ENCODE data around the gene PRR20C. TPM values are rescaled to one million over a fixed set of nuclear protein-coding genes. Genes with fewer than 3 reads are reported as not detected.
"Not testable (repeated sequence)": the region's sequence is repeated elsewhere in the genome, so short reads cannot be mapped to it uniquely, and the experiment has no call there.

The PRR20C gene
- polyA plus RNA-seq, 1 of the 3 experiments (the other 2 are of a cell fraction), result not detected

DNA sequence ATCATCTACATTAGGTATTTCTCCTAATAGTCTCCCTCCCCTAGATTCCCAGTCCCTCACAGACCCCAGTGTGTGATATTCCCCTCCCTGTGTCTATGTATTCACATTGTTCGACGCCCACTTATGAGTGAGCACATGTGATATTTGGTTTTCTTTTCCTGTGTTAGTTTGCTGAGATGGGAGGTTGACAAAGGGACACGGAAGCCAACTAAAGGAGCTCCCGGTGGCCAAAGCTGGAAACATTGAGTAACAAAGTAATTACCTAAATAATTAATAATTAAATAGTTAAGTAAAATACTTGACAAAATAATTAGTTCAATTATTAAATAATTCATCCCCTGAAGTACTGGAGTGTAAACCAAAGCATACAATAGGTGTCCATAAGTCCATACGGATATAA is 14.9 kb upstream of the PRR20C start:
- H3K9me2 ChIP-seq, result no peaks in the 10 kb centered on the region
- no peak overlapping the region for H3K9ac ChIP-seq
- 22% methylated on average over 5 of the region's 5 CpGs for WGBS (ENCODE audit: low lambda C conversion rate)
- no peak for TF ChIP-seq FOXJ3 (CRISPR knock-in tag; IDR thresholded peaks at IDR 0.05)
- no peak for TF ChIP-seq SMC3 (IDR thresholded peaks at IDR 0.05; ENCODE audit: low read depth, low read length)
- no peak for TF ChIP-seq GATA2 (CRISPR knock-in tag; IDR thresholded peaks at IDR 0.05)
- TF ChIP-seq, protein P1, sequence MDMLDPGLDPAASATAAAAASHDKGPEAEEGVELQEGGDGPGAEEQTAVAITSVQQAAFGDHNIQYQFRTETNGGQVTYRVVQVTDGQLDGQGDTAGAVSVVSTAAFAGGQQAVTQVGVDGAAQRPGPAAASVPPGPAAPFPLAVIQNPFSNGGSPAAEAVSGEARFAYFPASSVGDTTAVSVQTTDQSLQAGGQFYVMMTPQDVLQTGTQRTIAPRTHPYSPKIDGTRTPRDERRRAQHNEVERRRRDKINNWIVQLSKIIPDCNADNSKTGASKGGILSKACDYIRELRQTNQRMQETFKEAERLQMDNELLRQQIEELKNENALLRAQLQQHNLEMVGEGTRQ (IDR thresholded peaks at IDR 0.05; ENCODE audit: borderline replicate concordance, low read depth, low read length), result no peak
- no peak for TF ChIP-seq MXI1 (IDR thresholded peaks at IDR 0.05; ENCODE audit: low read depth, low read length)
- TF ChIP-seq EZH2phosphoT487 (IDR thresholded peaks at IDR 0.05; ENCODE audit: borderline replicate concordance, low read depth), result no peak
- TF ChIP-seq, protein P2, sequence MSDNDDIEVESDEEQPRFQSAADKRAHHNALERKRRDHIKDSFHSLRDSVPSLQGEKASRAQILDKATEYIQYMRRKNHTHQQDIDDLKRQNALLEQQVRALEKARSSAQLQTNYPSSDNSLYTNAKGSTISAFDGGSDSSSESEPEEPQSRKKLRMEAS (IDR thresholded peaks at IDR 0.05; ENCODE audit: low read depth), result no peak
- no peak for TF ChIP-seq SIN3A (IDR thresholded peaks at IDR 0.05; ENCODE audit: borderline replicate concordance, low read depth, low read length)
- TF ChIP-seq ELF1 (IDR thresholded peaks at IDR 0.05), result no peak
- no peak for TF ChIP-seq MEF2A (IDR thresholded peaks at IDR 0.05; ENCODE audit: borderline replicate concordance, low read depth)
- TF ChIP-seq FOXM1 (IDR thresholded peaks at IDR 0.05; ENCODE audit: low read depth), result no peak
- TF ChIP-seq FOSL2 (IDR thresholded peaks at IDR 0.05; ENCODE audit: borderline replicate concordance, low read depth), result no peak
- TF ChIP-seq NFIC (IDR thresholded peaks at IDR 0.05; ENCODE audit: borderline replicate concordance), result no peak
- TF ChIP-seq, protein P3, sequence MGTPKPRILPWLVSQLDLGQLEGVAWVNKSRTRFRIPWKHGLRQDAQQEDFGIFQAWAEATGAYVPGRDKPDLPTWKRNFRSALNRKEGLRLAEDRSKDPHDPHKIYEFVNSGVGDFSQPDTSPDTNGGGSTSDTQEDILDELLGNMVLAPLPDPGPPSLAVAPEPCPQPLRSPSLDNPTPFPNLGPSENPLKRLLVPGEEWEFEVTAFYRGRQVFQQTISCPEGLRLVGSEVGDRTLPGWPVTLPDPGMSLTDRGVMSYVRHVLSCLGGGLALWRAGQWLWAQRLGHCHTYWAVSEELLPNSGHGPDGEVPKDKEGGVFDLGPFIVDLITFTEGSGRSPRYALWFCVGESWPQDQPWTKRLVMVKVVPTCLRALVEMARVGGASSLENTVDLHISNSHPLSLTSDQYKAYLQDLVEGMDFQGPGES (IDR thresholded peaks at IDR 0.05; ENCODE audit: low read depth, low read length), result no peak
- no peak for TF ChIP-seq YY1 (IDR thresholded peaks at IDR 0.05; ENCODE audit: low read depth)
- TF ChIP-seq, protein P4, sequence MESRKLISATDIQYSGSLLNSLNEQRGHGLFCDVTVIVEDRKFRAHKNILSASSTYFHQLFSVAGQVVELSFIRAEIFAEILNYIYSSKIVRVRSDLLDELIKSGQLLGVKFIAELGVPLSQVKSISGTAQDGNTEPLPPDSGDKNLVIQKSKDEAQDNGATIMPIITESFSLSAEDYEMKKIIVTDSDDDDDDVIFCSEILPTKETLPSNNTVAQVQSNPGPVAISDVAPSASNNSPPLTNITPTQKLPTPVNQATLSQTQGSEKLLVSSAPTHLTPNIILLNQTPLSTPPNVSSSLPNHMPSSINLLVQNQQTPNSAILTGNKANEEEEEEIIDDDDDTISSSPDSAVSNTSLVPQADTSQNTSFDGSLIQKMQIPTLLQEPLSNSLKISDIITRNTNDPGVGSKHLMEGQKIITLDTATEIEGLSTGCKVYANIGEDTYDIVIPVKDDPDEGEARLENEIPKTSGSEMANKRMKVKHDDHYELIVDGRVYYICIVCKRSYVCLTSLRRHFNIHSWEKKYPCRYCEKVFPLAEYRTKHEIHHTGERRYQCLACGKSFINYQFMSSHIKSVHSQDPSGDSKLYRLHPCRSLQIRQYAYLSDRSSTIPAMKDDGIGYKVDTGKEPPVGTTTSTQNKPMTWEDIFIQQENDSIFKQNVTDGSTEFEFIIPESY (IDR thresholded peaks at IDR 0.05; ENCODE audit: borderline replicate concordance, low read depth), result no peak
- no peak for TF ChIP-seq CHD2 (IDR thresholded peaks at IDR 0.05; ENCODE audit: low read length, partially characterized antibody)
- TF ChIP-seq, protein P5, sequence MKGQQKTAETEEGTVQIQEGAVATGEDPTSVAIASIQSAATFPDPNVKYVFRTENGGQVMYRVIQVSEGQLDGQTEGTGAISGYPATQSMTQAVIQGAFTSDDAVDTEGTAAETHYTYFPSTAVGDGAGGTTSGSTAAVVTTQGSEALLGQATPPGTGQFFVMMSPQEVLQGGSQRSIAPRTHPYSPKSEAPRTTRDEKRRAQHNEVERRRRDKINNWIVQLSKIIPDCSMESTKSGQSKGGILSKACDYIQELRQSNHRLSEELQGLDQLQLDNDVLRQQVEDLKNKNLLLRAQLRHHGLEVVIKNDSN (IDR thresholded peaks at IDR 0.05; ENCODE audit: borderline replicate concordance, low read depth), result no peak
- no peak overlapping the region for H2AFZ ChIP-seq (ENCODE audit: low read depth)
- no peak overlapping the region for H3K4me3 ChIP-seq (ENCODE audit: low read depth in 2 of 2, low read length in 1 of 2)
- H3K4me1 ChIP-seq (ENCODE audit: control insufficient read depth in 1 of 2, insufficient read depth in 2 of 2, low read depth in 1 of 2, low read length in 1 of 2), result no peaks in the 10 kb centered on the region
- no peak overlapping the region for H3K27ac ChIP-seq (ENCODE audit: low read depth in 2 of 2, low read length in 1 of 2)
- H3K36me3 ChIP-seq (replicated peaks in 1 of 2; ENCODE audit: control insufficient read depth in 1 of 2, insufficient read depth in 2 of 2, low read length in 1 of 2), result no peaks in the 10 kb centered on the region
- H3K79me2 ChIP-seq (ENCODE audit: insufficient read depth), result no peaks in the 10 kb centered on the region
- H3K9me3 ChIP-seq, result no peaks in the 10 kb centered on the region
- H4K20me1 ChIP-seq (ENCODE audit: insufficient read depth), result no peaks in the 10 kb centered on the region
- no peaks in the 10 kb centered on the region for H3K27me3 ChIP-seq (ENCODE audit: insufficient read depth)
- no peak for DNase-seq
- no peak overlapping the region for H3K4me2 ChIP-seq
- ChIA-PET POLR2A (no interaction called here), CTCF (no interaction called here)
- no peaks in the 10 kb centered on the region for H3F3A ChIP-seq (replicated peaks; ENCODE audit: insufficient read depth)

DNA sequence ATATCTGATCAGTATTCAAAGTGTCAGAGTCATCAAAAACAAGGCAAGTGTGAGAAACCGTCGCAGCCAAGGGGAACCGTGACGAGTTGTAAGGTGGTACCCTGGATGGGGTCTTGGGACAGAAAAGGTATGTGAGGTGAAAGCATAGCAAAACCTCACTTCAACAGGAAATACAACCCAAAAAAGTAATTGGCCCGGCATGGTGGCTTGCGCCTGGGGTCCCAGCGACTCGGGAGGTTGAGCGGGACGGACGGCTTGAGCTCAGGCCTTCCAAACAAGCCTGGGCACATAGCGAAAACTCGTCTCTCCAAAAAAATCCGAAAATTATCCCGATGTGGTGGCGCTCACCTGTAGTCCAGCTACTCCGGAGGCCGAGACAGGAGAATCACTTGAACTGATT is 14.1 kb upstream of the PRR20C start:
- not testable (repeated sequence) for H3K27me3 ChIP-seq (ENCODE audit: insufficient read depth); H3K4me3 ChIP-seq (ENCODE audit: low read depth in 2 of 2, low read length in 1 of 2); H3K27ac ChIP-seq (ENCODE audit: low read depth in 2 of 2, low read length in 1 of 2)

DNA sequence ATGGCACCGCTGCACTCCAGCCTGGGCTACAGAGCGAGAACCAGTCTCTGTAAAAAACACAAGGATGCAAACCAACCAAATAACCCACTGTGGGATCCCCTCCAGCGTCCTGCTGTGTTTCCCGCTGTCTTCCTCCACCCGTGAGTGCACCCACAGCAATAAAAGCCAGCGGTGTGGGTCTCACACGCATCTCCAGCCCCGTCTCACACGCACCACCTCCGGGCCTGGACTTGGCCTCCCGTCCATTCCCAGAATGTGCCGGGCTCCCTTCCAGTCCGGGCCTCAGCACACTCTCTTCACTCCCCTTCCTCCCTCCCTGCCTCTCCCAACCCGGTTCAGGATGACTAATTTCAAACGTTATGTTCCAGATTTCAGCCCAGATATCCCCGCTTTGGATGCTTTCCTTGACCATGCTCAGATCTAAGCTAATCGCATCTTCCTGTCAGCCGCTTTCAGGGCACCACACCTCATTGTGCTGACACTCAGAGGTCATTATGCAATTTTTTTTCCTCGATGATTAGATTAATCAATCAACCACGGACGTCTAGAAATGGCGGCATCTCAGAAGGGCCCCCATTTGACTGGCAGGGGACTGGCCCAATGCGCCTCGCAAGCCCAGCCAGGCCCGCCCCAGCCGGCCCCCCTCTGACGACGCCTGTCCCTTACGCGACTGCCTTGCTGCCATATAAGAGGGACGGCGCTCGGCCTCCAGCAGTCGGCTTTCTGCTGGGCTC is 13.5 kb upstream of the PRR20C start, which contains the start of gene PRR20A:
Gene PRR20A, plus strand, starts transcription at position 684 of the 734 bp plus-strand sequence. CDS start 387 bp downstream, outside the sequence.
- CTCF ChIA-PET; H3K27ac ChIP-seq (ENCODE audit: low read depth in 2 of 2, low read length in 1 of 2); H3K4me1 ChIP-seq (ENCODE audit: control insufficient read depth in 1 of 2, insufficient read depth in 2 of 2, low read depth in 1 of 2, low read length in 1 of 2); H3K9me3 ChIP-seq; POLR2A ChIA-PET; DNase-seq; H3K27me3 ChIP-seq (ENCODE audit: insufficient read depth); H3K9me2 ChIP-seq; H3K79me2 ChIP-seq (ENCODE audit: insufficient read depth); H4K20me1 ChIP-seq (ENCODE audit: insufficient read depth); H3K9ac ChIP-seq; H3K4me2 ChIP-seq; H2AFZ ChIP-seq (ENCODE audit: low read depth); H3K4me3 ChIP-seq (ENCODE audit: low read depth in 2 of 2, low read length in 1 of 2); H3F3A ChIP-seq (replicated peaks; ENCODE audit: insufficient read depth); H3K36me3 ChIP-seq (replicated peaks in 1 of 2; ENCODE audit: control insufficient read depth in 1 of 2, insufficient read depth in 2 of 2, low read length in 1 of 2): not testable (repeated sequence)
- 44% methylated on average over 13 of the region's 34 CpGs for WGBS (ENCODE audit: low lambda C conversion rate)

More for the DNA sequence above, 14.1 kb upstream of the PRR20C start:
- H3K9me3 ChIP-seq; H3K79me2 ChIP-seq (ENCODE audit: insufficient read depth); H3F3A ChIP-seq (replicated peaks; ENCODE audit: insufficient read depth); H3K4me2 ChIP-seq; H3K9ac ChIP-seq; DNase-seq; POLR2A ChIA-PET; H3K9me2 ChIP-seq; H3K36me3 ChIP-seq (replicated peaks in 1 of 2; ENCODE audit: control insufficient read depth in 1 of 2, insufficient read depth in 2 of 2, low read length in 1 of 2); CTCF ChIA-PET; H2AFZ ChIP-seq (ENCODE audit: low read depth); H4K20me1 ChIP-seq (ENCODE audit: insufficient read depth); H3K4me1 ChIP-seq (ENCODE audit: control insufficient read depth in 1 of 2, insufficient read depth in 2 of 2, low read depth in 1 of 2, low read length in 1 of 2): not testable (repeated sequence)
- WGBS (ENCODE audit: low lambda C conversion rate), result 49% methylated on average over 5 of the region's 18 CpGs

All from SK-N-SH (cell line).